CD4-positive, alpha-beta T cell treated with Interleukin-15 for 4 hours (primary cell): ENCODE measurements around the gene TRPM6.

ENCODE experiments used
- DNase-seq: peaks from one replicate; pipeline ENCODE4 v3.0.0-alpha.2; 2020; ENCODE audit warnings: low spot score

Gene TRPM6

DNA sequence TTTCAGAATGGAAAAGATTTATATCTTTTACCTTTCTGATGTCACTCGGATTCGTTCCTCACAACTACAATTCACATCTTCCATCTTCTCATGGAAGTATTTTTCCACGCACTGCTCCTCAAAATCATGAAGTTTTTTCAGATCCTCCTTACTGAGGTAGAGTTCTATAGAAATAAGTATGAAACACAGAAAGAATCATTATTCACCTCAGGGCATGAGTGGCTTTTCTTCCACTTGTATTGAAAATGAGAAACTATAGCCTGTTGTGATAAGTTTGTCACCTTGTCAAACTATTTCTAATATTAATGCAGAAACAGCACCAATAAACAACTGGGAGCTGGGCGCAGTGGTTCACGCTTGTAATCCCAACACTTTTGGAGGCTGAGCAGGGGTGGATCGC lies 116.0 kb downstream of the TRPM6 start:
- no peak for DNase-seq

DNA sequence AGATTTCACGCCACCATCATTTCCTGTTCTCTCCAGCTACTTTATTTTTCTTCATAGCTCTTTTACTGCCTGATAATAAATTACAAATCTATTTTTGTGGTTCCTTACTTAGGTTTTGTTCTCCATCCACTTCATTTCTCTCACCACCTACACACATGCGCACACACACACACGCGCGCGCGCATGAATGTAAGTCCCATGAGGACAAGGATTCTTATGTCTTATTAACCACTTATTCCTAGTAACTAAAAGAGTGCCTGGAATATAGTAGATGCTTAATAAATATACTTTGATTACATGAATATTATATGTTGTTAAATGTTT lies 116.5 kb downstream of the TRPM6 start:
- no peak for DNase-seq

DNA sequence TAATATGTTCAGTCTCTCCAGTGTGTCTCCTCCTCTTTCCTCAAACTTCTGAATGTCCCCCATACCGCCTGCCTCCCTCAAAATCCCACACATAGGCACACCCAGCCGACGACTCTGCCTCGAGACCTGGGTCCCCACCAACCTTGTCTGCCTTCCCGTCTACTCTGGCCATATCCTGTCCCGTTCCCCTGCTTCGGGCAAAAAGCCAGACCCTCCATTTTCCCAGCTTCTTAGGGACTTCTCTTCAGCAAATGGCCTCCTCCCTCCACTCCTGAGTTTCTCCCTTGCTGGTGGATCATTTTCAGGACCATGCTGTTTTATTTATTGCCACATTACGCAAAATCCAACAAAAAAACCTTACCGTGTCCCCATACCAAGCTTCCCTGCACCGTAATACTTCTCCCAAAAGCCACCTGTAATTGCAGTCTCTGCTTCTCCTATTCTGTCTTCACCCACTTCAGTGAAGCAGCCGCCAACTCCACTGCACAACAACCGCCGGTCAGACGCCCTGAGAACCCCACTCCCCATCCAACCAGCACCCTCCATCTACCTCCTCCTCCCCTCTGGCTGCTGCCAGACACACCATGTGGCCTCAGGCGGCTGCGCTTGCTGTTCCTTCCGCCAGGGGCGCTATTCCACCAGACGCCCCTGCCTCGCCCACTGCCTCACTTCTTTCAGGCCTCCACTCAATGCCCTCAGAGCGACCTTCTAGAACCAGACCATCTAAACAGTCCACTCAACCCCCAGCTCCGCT lies 117.0 kb downstream of the TRPM6 start:
- DNase-seq, result no peak

DNA sequence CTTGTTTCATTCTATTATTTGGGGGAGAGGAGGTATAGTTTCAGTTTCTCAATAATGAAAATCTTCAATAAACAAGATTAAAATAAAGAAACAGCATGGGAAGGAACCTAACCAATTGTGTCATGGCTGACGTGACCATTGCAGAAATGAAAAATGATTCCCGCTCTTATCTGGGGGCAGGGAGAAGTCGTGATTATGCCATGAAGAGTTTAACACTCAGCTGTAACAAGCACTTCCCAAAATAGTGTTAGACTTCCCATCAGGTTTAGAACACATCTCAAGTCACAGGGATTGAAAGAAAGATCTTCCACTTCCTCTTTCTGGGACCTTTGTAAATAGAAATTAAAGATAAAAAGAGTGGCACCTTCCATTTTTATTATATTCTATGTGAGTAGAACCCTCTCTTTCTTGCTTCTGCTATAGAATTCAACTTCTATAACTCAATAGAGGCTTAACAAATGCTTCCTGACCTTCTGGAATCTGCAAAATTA lies 122.2 kb downstream of the TRPM6 start:
- DNase-seq, result no peak

DNA sequence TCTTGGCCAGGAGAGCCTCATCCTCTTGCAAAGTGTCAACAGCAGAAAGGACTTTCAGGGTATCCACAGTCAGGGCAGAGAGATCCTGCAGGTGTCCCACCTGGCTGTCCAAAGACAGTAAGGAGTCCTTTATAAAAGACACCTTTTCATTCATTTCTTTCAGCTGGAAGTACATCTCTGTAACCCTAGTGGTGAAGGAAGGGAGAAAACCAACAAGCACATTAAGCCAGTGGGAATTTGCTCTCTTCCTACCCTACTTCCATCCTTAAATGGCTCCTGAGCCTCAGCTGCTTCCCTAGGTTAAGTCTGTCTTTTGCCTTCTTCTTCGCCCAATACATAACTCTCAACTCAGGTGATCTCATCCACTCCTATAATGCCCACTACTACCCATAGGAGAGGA lies 124.8 kb downstream of the TRPM6 start:
- DNase-seq, result no peak

DNA sequence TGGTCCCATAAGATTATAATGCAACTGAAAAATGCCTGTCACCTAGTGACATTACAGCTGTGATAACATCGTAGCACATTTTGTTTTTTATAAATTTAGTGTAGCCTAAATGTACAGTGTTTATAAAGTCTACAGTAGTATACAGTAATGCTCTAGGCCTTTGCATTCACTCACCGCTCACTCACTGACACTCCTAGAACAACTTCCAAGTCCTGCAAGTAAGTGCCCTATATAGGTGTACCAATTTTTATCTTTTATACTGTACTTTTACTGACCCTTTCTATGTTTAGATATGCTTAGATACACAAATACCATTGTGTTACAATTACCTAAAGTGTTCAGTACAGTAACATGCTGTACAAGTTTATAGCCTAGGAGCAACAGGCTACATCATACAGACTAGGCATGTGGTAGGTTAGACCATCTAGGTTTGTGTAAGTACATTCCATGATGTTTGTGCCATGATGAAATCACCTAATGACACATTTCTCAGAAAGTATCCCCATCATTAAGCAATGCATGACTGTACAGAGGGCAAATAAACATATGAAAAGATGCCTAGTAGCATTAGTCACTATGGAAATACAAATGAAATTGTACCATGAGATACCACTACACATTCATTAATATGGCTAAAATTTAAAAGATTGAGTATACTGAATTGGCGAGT lies 127.6 kb downstream of the TRPM6 start:
- DNase-seq, result no peak

DNA sequence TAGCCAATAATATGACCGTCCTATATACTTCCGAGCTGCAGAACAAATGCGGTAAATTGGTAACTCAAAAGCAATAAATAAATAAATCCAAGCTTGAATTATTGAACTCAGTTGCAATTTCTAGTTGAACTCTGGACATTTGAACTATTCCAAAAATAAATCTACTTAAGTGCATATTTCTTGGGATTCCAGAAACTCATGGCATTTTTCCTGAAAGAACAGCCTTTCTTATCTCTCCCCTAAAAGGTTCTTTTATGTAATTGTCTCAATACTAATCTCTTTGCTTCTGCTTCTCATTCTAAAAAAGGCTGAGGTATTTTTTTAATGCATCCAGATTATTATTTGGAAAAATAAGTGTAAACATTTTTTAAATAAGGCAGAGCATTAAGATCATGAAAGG lies 131.7 kb downstream of the TRPM6 start:
- DNase-seq, result no peak

DNA sequence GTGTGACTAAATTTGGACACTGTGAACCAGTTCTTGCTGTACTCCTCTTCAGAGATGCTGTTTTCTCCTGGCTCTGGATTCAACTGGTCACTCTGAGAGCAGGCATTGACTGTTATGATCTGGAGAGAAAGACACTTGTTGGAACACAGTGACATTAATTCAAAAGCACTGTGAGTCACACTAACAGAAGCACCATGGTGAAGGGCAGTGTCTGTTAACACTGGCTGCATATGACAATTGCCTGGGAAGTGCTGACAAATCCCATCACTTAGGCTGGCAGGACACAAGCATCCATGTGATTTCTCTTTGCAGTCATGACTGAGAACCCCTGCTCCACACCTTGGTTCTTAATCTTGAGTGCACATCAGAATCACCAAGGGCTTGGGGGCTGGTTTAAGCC lies 132.4 kb downstream of the TRPM6 start:
- DNase-seq, result no peak

DNA sequence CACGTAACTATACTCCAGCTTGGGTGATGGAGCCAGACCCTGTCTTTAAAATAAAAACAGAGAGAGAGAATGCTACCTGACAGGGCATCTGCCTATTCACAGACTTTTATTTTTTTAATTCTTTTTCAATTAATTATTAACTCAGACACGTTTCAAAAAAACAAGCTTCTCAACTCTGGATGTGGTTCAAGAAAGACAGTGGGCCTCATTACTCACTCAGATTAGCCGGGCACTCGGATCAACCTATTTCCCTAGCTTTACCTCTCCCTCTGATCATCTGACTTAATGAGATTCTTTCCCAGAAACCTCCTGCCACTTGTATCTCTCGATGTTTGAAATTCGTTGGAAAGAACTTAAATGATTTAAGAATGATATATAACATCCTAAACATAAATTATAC lies 134.1 kb downstream of the TRPM6 start:
- DNase-seq, result no peak

DNA sequence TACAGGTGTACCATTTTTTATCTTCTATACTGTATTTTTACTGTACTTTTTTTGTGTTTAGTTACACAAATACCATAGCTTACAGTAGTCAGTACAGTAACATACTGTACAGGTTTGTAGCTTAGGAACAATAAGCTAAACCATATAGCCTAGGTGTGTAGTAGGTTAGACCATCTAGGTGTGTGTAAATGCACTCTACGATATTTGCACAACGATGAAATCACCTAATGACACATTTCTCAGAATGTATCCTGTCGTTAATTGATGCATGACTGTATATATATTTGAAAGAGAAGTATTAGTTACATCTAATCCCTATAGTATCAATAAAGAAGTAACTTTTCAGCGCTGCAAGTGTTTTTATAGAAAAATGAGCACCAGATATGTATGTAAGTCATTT lies 138.8 kb downstream of the TRPM6 start:
- no peak for DNase-seq

DNA sequence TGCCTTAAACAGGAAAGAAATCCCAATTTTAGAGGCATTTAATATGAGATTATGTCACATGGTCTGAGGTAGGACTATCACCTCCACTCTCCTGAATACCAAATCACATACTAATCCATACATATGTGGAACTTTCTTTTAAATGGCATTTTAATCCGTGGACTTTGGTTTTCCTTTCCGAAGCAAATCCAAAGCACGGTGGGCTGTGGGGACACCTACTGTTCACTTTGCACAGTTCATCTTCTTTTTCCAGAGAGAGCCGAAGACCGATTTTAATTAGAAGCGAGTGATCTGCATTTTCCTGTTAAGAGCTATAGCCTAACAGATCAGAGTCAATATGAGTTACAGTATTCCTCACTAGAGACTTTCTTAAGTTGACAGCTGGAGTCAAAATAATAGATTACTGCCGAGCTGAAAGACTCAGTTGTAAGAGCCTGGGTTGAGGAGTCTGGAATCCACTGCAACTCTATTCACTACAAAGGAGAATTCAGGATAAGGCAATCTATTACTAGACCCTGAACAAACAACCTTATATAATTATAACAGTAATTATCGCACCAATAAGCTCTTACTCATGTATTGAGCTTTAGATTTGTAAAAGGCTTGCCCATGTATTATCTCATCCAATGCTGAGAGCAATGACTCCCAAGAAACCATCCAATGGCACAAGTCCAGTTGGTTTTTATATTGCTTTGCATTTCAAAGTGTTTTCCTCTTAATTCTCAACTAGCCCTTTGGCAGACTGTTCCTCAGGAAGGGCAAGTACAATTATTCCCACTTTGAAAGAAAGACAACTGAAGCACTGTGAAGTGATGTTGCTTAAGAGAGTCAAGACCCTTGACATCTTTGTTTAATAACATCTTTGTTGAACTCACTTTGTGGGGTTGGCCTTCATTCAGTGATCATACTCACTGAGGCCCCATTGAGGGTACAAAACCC lies 144.7 kb downstream of the TRPM6 start:
- no peak for DNase-seq

DNA sequence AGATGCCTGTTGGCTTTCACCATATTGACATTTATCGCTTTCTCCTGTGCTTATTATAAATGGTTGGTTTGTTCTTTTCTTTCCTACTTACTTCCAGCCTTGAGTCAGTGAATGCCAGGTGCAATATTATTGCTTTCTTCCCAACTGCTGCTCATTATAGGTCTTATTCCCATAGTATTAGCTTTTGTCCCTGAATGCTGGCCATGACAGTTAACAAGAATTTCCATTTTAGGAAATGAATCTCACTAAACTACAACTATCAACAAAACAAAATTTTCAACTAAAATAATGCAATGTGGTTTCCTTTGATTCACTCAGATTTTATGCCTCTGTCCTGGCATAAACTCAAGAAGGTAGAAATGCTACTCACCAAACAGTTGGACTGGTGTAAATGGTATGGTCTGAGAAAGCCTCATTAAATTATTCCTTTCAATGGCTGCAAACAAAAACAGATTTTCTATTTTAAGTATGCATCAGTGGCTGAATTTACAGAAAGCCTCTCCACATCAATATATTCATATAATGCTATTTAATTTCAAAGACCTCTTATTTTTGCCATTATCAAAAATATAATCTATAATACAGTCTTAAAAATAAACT lies 145.4 kb downstream of the TRPM6 start:
- no peak for DNase-seq

DNA sequence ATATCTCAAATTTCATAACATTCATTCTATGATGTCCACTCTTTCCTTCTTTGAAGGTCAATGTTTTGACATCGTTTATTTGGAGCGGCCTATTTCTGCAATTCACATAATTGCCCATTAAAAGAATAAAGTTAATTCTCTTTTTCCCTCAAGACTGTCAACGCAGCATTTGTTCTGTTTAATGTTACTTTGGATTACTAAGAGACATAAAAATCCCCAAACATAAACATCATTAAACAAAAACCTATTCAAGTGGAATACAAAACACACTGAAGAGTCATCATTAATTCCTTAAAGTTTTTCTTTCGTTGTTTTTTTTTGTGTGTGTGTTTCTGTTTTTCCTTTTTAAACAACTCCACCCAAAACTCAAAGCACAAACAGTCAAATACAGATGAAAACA lies 151.1 kb downstream of the TRPM6 start:
- no peak for DNase-seq

DNA sequence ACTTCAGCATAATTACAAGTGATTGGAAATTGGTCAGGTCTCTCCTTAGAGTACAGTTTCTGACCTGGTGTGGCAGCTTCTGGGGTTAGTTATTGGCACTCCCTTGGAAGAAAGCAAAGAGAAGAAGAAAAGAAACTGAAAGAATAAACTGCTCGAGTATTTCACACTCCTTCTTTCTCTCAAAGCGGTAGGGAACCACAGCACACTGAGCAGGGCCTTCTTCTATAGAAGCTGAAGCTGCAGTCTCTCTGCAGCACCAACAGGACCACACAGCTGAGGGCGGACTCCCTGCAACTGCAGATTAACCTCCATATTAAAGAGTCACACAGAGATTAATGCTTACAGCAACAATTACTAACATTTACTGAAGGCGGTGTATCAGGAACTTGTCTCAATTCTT lies 152.0 kb downstream of the TRPM6 start:
- DNase-seq, result no peak

DNA sequence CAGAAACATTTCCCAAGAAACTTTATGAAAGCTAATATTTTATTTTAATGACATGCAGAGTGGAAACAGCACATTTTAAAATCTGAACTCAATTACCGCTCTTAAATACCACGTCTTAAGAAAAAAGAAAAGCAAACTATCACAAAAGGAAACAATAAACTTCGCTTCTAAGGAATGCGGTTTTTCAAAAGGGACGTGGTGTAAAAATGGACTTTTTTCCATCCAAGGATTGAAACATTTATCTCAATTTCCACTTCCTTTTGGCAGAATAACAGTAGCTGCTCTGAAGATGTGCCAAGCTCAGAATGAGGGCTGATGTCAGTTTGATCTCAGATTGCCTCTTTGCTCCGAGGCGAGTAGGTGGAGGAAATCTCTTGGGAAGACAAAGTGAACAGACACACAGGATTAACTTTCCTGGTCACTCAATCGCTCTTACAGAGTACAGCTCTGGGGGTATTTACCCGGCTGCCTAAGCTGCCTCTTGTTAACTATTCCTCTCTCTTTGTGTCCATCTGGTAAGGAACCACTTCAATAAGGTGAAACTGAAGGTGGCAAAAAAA lies 158.5 kb downstream of the TRPM6 start:
- no peak for DNase-seq

DNA sequence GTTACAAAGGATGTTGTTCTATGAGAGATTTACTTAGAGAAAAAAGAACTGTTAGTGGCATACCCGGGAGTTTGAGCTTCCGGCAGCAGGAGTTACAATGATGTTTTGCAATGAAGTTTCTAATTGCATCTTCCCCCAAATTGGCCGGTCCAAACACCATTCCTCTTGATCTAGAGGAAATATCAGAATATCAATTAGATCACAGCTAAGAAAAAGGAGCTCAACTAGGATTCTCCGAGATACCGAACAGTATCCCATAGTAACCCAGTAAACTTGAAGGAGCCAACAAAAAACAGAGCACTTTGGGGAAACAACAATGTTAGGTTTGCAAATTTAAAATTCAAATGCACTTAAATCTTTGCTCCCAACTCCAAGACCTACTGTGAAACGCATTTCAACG lies 159.5 kb downstream of the TRPM6 start:
- DNase-seq, result no peak

DNA sequence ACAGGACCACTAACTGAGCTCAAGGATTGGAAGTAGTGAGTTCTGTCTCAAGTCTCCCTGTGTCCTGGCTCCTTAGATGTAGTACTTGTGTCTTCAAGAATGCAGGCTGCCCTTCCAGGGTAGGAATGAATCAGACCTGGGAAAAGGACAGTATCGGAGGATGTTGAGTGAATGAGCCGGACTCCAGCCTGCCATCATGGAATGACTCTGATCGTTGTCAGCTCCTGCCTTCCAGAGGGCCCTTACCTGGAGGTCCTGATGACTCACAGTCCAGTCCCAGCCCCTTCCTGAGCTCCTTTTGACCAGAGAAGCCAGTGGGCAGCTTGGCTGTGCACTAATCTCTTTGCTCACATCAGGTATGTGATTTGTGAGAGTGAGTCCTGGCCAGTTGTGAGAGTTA lies 161.1 kb downstream of the TRPM6 start:
- DNase-seq, result no peak

DNA sequence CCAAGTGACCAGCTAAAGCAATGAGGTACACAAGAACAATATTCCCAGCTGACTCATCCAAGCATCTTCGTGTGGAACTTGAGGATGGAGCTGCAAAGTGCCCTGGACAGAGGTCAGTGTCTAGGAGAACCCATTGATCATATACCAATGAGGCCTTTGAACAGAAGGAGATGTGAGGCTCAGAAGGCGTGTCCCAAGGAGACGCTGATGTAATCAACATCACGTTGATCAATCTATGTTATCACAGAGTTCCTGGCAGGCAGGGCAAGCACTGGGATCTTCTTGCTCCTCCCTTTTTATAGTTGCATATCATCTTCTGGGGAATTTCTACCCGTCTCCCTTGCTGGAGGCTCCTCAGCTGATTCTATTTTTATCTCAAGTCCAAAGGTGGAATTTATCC lies 163.4 kb downstream of the TRPM6 start:
- DNase-seq, result no peak

DNA sequence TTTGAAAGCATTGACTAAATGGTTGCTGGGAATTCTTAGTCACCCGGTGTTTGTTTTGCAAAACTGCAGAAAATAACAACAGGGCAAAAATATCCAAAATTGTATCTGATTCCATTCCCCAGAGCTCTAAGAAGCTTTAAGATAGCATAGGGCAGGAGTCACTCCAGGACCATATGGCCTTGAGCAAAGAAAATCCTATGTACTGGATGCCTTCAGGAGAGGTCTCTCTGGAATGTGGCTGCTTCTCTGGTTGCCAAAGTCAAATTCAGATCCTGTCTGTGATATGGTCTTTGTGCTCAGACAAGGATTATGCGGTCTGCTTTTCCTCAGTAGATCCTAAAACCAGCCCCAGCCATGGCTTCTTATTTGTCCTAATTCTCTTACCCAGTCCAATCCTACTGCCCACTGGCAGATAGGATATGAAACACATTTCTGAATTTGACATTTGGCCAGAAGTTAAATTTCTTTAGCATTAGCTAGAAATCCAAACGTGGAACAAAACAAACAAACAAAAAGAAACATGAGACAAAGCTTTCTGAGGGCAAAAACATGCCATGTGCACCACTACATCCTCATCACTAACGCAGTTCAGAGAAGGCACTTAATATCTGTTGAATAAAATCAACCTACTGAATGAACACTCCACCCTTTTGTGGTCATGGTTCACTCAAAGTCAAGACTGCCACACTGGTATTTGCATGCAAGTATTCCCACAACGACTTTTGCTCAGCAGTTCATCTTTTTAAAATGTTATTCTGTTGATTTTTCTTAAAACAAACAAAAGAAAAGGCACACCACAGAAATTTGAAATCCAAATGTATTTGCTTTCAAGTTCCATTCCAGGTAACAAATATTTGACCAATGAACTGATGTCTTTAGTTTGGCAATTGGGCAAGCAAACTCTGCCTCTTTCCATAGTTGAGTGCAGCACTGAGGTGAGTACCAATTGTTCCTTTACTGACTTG lies 165.7 kb downstream of the TRPM6 start:
- no peak for DNase-seq

DNA sequence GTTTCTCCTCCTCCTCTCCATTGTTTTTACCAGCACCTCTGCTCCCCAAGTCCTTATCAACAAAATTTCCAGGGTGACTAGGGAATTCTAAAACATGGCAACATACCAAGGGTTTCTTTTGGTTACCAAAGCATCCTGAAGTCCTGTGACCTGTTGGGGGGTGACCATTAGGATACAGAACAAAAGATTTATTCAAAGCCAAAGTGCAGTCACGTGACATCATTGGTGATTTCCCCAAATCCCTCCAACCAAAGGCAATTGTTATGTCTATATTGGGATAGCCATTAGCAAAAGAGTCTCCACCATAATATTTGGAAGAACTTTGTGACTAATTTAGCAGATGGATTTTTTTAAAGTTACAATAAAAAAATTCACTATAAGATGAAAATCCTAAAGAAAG lies 168.4 kb downstream of the TRPM6 start:
- no peak for DNase-seq

DNA sequence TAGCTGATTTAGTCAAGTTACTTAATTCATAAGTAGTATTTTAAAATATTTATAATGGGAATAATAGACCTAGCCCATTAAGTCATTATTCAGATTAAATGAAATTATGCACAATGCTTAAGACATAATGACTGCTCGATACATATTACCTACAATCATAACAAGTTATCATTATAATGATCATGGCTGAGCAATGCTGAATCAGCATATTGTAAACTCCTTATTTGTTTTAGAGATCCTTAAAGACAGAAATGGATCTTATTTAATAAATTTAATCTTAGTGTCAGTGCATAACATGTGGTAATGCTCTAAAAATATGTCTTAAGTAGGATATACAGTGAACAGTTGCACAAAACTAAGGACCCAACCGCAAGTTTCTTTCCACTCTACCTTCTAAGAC lies 169.0 kb downstream of the TRPM6 start:
- DNase-seq, result no peak
